ENCODE results near the gene EFCAB5.
"Not testable (repeated sequence)": the region's sequence is repeated elsewhere in the genome, so short reads cannot be mapped to it uniquely, and the experiment has no call there.

EFCAB5 gene

GRCh38 chr17:30087431-30087830 is 146.0 kb downstream of the EFCAB5 start:
- not testable (repeated sequence) for H3K9ac ChIP-seq (ENCODE audit: low read length); H3K4me3 ChIP-seq (ENCODE audit: low read length); H3K27me3 ChIP-seq (ENCODE audit: control insufficient read depth, insufficient read depth, low read length); H3K4me1 ChIP-seq (ENCODE audit: control insufficient read depth, insufficient read depth, low read length); H3K36me3 ChIP-seq (ENCODE audit: control insufficient read depth, insufficient read depth, low read length); H3K9me3 ChIP-seq (ENCODE audit: control insufficient read depth, low read length)

GRCh38 chr17:30091121-30091670 is 149.8 kb downstream of the EFCAB5 start:
- H3K4me1 ChIP-seq (ENCODE audit: control insufficient read depth, insufficient read depth, low read length), result peaks cover 7% of the 10 kb centered on the region
- H3K9me3 ChIP-seq (ENCODE audit: control insufficient read depth, low read length), result no peaks in the 10 kb centered on the region
- no peak overlapping the region for H3K9ac ChIP-seq (ENCODE audit: low read length)
- H3K4me3 ChIP-seq (ENCODE audit: low read length), result no peak overlapping the region
- peaks cover 6% of the 10 kb centered on the region for H3K27me3 ChIP-seq (ENCODE audit: control insufficient read depth, insufficient read depth, low read length)
- H3K36me3 ChIP-seq (ENCODE audit: control insufficient read depth, insufficient read depth, low read length), result no peaks in the 10 kb centered on the region

- Histone ChIP-seq H3K27me3 (ENCODE audit: control insufficient read depth, insufficient read depth, low read length) (peaks cover 6% of the 10 kb centered on the region), H3K9ac (ENCODE audit: low read length) (no peak overlapping the region), H3K4me3 (ENCODE audit: low read length) (no peak overlapping the region), H3K36me3 (ENCODE audit: control insufficient read depth, insufficient read depth, low read length) (no peaks in the 10 kb centered on the region), H3K4me1 (ENCODE audit: control insufficient read depth, insufficient read depth, low read length) (peaks cover 7% of the 10 kb centered on the region), H3K9me3 (ENCODE audit: control insufficient read depth, low read length) (no peaks in the 10 kb centered on the region)
These were observed 150.3 kb downstream of the EFCAB5 start for GRCh38 chr17:30091771-30092170.

GRCh38 chr17:30092886-30093285 is 151.5 kb downstream of the EFCAB5 start:
- peaks cover 7% of the 10 kb centered on the region for H3K4me1 ChIP-seq (ENCODE audit: control insufficient read depth, insufficient read depth, low read length)
- no peaks in the 10 kb centered on the region for H3K9me3 ChIP-seq (ENCODE audit: control insufficient read depth, low read length)
- H3K4me3 ChIP-seq (ENCODE audit: low read length), result no peak overlapping the region

GRCh38 chr17:30093463-30094147 is 152.2 kb downstream of the EFCAB5 start:
- H3K4me1 ChIP-seq (ENCODE audit: control insufficient read depth, insufficient read depth, low read length), result peaks cover 7% of the 10 kb centered on the region
- no peak overlapping the region for H3K4me3 ChIP-seq (ENCODE audit: low read length)
- no peaks in the 10 kb centered on the region for H3K36me3 ChIP-seq (ENCODE audit: control insufficient read depth, insufficient read depth, low read length)
- peaks cover 6% of the 10 kb centered on the region for H3K27me3 ChIP-seq (ENCODE audit: control insufficient read depth, insufficient read depth, low read length)
- no peak overlapping the region for H3K9ac ChIP-seq (ENCODE audit: low read length)
- H3K9me3 ChIP-seq (ENCODE audit: control insufficient read depth, low read length), result no peaks in the 10 kb centered on the region

More at GRCh38 chr17:30092886-30093285, 151.5 kb downstream of the EFCAB5 start:
- Histone ChIP-seq H3K36me3 (ENCODE audit: control insufficient read depth, insufficient read depth, low read length) (no peaks in the 10 kb centered on the region), H3K27me3 (ENCODE audit: control insufficient read depth, insufficient read depth, low read length) (peaks cover 6% of the 10 kb centered on the region), H3K9ac (ENCODE audit: low read length) (no peak overlapping the region)

- H3K9ac ChIP-seq (ENCODE audit: low read length), result no peak overlapping the region
- H3K9me3 ChIP-seq (ENCODE audit: control insufficient read depth, low read length), result no peaks in the 10 kb centered on the region
- H3K27me3 ChIP-seq (ENCODE audit: control insufficient read depth, insufficient read depth, low read length), result peaks cover 6% of the 10 kb centered on the region
- peaks cover 7% of the 10 kb centered on the region for H3K4me1 ChIP-seq (ENCODE audit: control insufficient read depth, insufficient read depth, low read length)
- H3K4me3 ChIP-seq (ENCODE audit: low read length), result no peak overlapping the region
- H3K36me3 ChIP-seq (ENCODE audit: control insufficient read depth, insufficient read depth, low read length), result no peaks in the 10 kb centered on the region
These were observed 154.2 kb downstream of the EFCAB5 start for GRCh38 chr17:30095507-30096244.

- H3K9me3 ChIP-seq (ENCODE audit: control insufficient read depth, low read length), result no peaks in the 10 kb centered on the region
- no peaks in the 10 kb centered on the region for H3K4me1 ChIP-seq (ENCODE audit: control insufficient read depth, insufficient read depth, low read length)
- H3K9ac ChIP-seq (ENCODE audit: low read length), result no peak overlapping the region
- no peaks in the 10 kb centered on the region for H3K36me3 ChIP-seq (ENCODE audit: control insufficient read depth, insufficient read depth, low read length)
- H3K27me3 ChIP-seq (ENCODE audit: control insufficient read depth, insufficient read depth, low read length), result peaks cover 3% of the 10 kb centered on the region
- no peak overlapping the region for H3K4me3 ChIP-seq (ENCODE audit: low read length)
These were observed 160.4 kb downstream of the EFCAB5 start for GRCh38 chr17:30101686-30102390.

- Histone ChIP-seq H3K9me3 (ENCODE audit: control insufficient read depth, low read length) (no peaks in the 10 kb centered on the region), H3K9ac (ENCODE audit: low read length) (no peak overlapping the region), H3K36me3 (ENCODE audit: control insufficient read depth, insufficient read depth, low read length) (no peaks in the 10 kb centered on the region), H3K4me3 (ENCODE audit: low read length) (no peak overlapping the region), H3K4me1 (ENCODE audit: control insufficient read depth, insufficient read depth, low read length) (no peaks in the 10 kb centered on the region), H3K27me3 (ENCODE audit: control insufficient read depth, insufficient read depth, low read length) (peaks cover 3% of the 10 kb centered on the region)
These were observed 162.5 kb downstream of the EFCAB5 start for GRCh38 chr17:30103921-30104320.

- no peaks in the 10 kb centered on the region for H3K36me3 ChIP-seq (ENCODE audit: control insufficient read depth, insufficient read depth, low read length)
- H3K4me1 ChIP-seq (ENCODE audit: control insufficient read depth, insufficient read depth, low read length), result no peaks in the 10 kb centered on the region
- H3K9me3 ChIP-seq (ENCODE audit: control insufficient read depth, low read length), result no peaks in the 10 kb centered on the region
- no peak overlapping the region for H3K4me3 ChIP-seq (ENCODE audit: low read length)
- H3K9ac ChIP-seq (ENCODE audit: low read length), result peak overlapping the region; percentile 22
- H3K27me3 ChIP-seq (ENCODE audit: control insufficient read depth, insufficient read depth, low read length), result peaks cover 3% of the 10 kb centered on the region
These were observed 163.3 kb downstream of the EFCAB5 start for GRCh38 chr17:30104575-30105339.

GRCh38 chr17:30112794-30113193 is 171.4 kb downstream of the EFCAB5 start:
- Histone ChIP-seq H3K9ac (ENCODE audit: low read length) (no peak overlapping the region), H3K4me3 (ENCODE audit: low read length) (no peak overlapping the region), H3K4me1 (ENCODE audit: control insufficient read depth, insufficient read depth, low read length) (peaks cover 2% of the 10 kb centered on the region), H3K27me3 (ENCODE audit: control insufficient read depth, insufficient read depth, low read length) (no peaks in the 10 kb centered on the region), H3K9me3 (ENCODE audit: control insufficient read depth, low read length) (no peaks in the 10 kb centered on the region), H3K36me3 (ENCODE audit: control insufficient read depth, insufficient read depth, low read length) (no peaks in the 10 kb centered on the region)

- Histone ChIP-seq H3K9ac (ENCODE audit: low read length) (no peak overlapping the region), H3K4me3 (ENCODE audit: low read length) (no peak overlapping the region), H3K9me3 (ENCODE audit: control insufficient read depth, low read length) (no peaks in the 10 kb centered on the region), H3K27me3 (ENCODE audit: control insufficient read depth, insufficient read depth, low read length) (no peaks in the 10 kb centered on the region), H3K4me1 (ENCODE audit: control insufficient read depth, insufficient read depth, low read length) (peaks cover 6% of the 10 kb centered on the region), H3K36me3 (ENCODE audit: control insufficient read depth, insufficient read depth, low read length) (no peaks in the 10 kb centered on the region)
These were observed 171.8 kb downstream of the EFCAB5 start for GRCh38 chr17:30113213-30113612.

Measured in mucosa of stomach (tissue), 1 donor.